Panc1 (cell line): Measurements from ENCODE around the gene HRH2.

ENCODE experiments used
- POLR2AphosphoS5 ChIP-seq: IDR thresholded peaks from 2 replicates; pipeline ENCODE4 v1.6.1; 2012; ENCODE audit warnings: mild to moderate bottlenecking, low read depth, low read length, moderate library complexity
- SIN3A ChIP-seq: IDR thresholded peaks from 2 replicates; pipeline ENCODE4 v1.6.1; 2012; ENCODE audit warnings: low read depth, mild to moderate bottlenecking, low read length, moderate library complexity, borderline replicate concordance; ENCODE audit not compliant: insufficient read depth

GRCh38 chr5:175624316-175624715 lies 33.6 kb upstream of the HRH2 start:
- TF ChIP-seq POLR2AphosphoS5 = no peak
- no peak for TF ChIP-seq SIN3A
